Astrocyte (in vitro differentiated cells and primary cell): ENCODE measurements around the gene PRF1.

Experiments
- CTCF ChIP-seq: IDR thresholded peaks from 2 replicates; pipeline ENCODE4 v1.5.1; 2011; ENCODE audit warnings: low read depth, mild to moderate bottlenecking, inconsistent platforms, low read length, moderate library complexity; ENCODE audit not compliant: insufficient read depth
- EZH2 ChIP-seq: IDR thresholded peaks from 2 replicates; pipeline ENCODE4 v1.6.1; 2012; ENCODE audit warnings: mild to moderate bottlenecking, low read length, inconsistent platforms; ENCODE audit not compliant: insufficient read depth

- TF ChIP-seq CTCF (no peak), EZH2 (no peak)
Measured at GRCh38 chr10:70617798-70618568, 15.4 kb upstream of the PRF1 start.
